Measurements from ENCODE around the gene PLEKHH3.
A peak's percentile ranks its signal among the peaks of the same experiment; 100 is the strongest.
"Not testable (repeated sequence)": the region's sequence is repeated elsewhere in the genome, so short reads cannot be mapped to it uniquely, and the experiment has no call there.

Gene PLEKHH3

GRCh38 chr17:42670789-42671657 lies 5.8 kb downstream of the PLEKHH3 start:
- DNase-seq (ENCODE audit: low read depth), result no peak

GRCh38 chr17:42669977-42670788 lies 6.6 kb downstream of the PLEKHH3 start:
- DNase-seq (ENCODE audit: low read depth), result no peak

- no peak for DNase-seq (ENCODE audit: low read depth)
These were observed 7.2 kb downstream of the PLEKHH3 start for GRCh38 chr17:42669705-42669976.

GRCh38 chr17:42667088-42667951 lies 9.5 kb downstream of the PLEKHH3 start:
- DNase-seq (ENCODE audit: low read depth), result no peak

- DNase-seq (ENCODE audit: low read depth), result not testable (repeated sequence)
These were observed 10.7 kb downstream of the PLEKHH3 start for GRCh38 chr17:42666126-42666525.

GRCh38 chr17:42665581-42666001 lies 11.2 kb downstream of the PLEKHH3 start:
- no peak for DNase-seq (ENCODE audit: low read depth)

GRCh38 chr17:42660692-42661345 lies 16.0 kb downstream of the PLEKHH3 start:
- DNase-seq (ENCODE audit: low read depth), result no peak

- not testable (repeated sequence) for DNase-seq (ENCODE audit: low read depth)
These were observed 16.9 kb downstream of the PLEKHH3 start for GRCh38 chr17:42659932-42660274.

- peak; percentile 69 for DNase-seq (ENCODE audit: low read depth)
These were observed 17.5 kb downstream of the PLEKHH3 start, which contains the start of gene TUBG2 for GRCh38 chr17:42659079-42659931. Gene TUBG2 (plus strand): TSS chr17:42659284. CDS start chr17:42659504, 220 bp downstream.

- no peak for DNase-seq (ENCODE audit: low read depth)
These were observed 18.8 kb downstream of the PLEKHH3 start for GRCh38 chr17:42657824-42658588.

GRCh38 chr17:42655528-42655927 lies 21.3 kb downstream of the PLEKHH3 start:
- no peak for DNase-seq (ENCODE audit: low read depth)

- no peak for DNase-seq (ENCODE audit: low read depth)
These were observed 23.3 kb downstream of the PLEKHH3 start for GRCh38 chr17:42653179-42654124.

GRCh38 chr17:42651392-42651791 lies 25.4 kb downstream of the PLEKHH3 start:
- no peak for DNase-seq (ENCODE audit: low read depth)

- DNase-seq (ENCODE audit: low read depth), result no peak
These were observed 29.0 kb downstream of the PLEKHH3 start for GRCh38 chr17:42647778-42648177.

GRCh38 chr17:42642336-42642735 lies 34.5 kb downstream of the PLEKHH3 start:
- DNase-seq (ENCODE audit: low read depth), result no peak

- DNase-seq (ENCODE audit: low read depth), result no peak
These were observed 36.7 kb downstream of the PLEKHH3 start for GRCh38 chr17:42640121-42640520.

GRCh38 chr17:42639525-42640113 lies 37.2 kb downstream of the PLEKHH3 start:
- no peak for DNase-seq (ENCODE audit: low read depth)

- no peak for DNase-seq (ENCODE audit: low read depth)
These were observed 43.8 kb downstream of the PLEKHH3 start for GRCh38 chr17:42632949-42633444.

Measured in stimulated activated CD8-positive, alpha-beta memory T cell treated with anti-CD3 and anti-CD28 coated beads, Interleukin-4, amount 100 ng/mL, for 24 hours (primary cell).